Panc1 (cell line): ENCODE data around the gene MAGEA9B. TPM values are rescaled to one million over a fixed set of nuclear protein-coding genes. Genes with fewer than 3 reads are reported as not detected.
A peak's percentile ranks its signal among the peaks of the same experiment; 100 is the strongest.
"Not testable (repeated sequence)": the region's sequence is repeated elsewhere in the genome, so short reads cannot be mapped to it uniquely, and the experiment has no call there.

Experiments used
- ATAC-seq: fragments of 200-7000 bp; cut with Tn5 transposase; 2 replicates; pipeline ENCODE4 v1.9.1; 2020; ENCODE audit warnings: mild to moderate bottlenecking, moderate library complexity
- BruUV-seq: library from RNA; stranded (reverse); fragments of 400-500 nt; replicated peaks from 2 replicates; lab custom pipeline; 2021; lab: Mats Ljungman, UMichigan
- CTCF ChIA-PET: fragments of 300-600 bp; sonication (Branson Sonifier 250); formaldehyde crosslinking; loops from one replicate; lab custom pipeline; 2022; ENCODE audit warnings: antibody characterized with exemption; lab: Charles Lee
- POLR2A ChIA-PET: fragments of 300-600 bp; sonication (Branson Sonifier 250); formaldehyde crosslinking; loops from one replicate; lab custom pipeline; 2022; ENCODE audit warnings: antibody characterized with exemption; lab: Charles Lee
- DNase-seq: peaks from one replicate; pipeline ENCODE4 v3.0.0-alpha.2; 2010; ENCODE audit warnings: low read depth, low spot score
- H3K27ac ChIP-seq: 2 replicates; pipeline ENCODE4 v1.5.1; 2011; ENCODE audit warnings: mild to moderate bottlenecking, low read length, inconsistent platforms
- H3K27me3 ChIP-seq: fragments of 200-500 bp; sonication (Bioruptor generic); 2 replicates; pipeline ENCODE4 v1.6.0; 2014; ENCODE audit warnings: low read length, inconsistent platforms; ENCODE audit not compliant: control insufficient read depth, insufficient read depth
- H3K36me3 ChIP-seq: fragments of 200-500 bp; sonication (Bioruptor generic); 2 replicates; pipeline ENCODE4 v1.5.1; 2014; ENCODE audit warnings: inconsistent platforms, mild to moderate bottlenecking, low read length, moderate library complexity; ENCODE audit not compliant: control insufficient read depth, insufficient read depth
- H3K4me1 ChIP-seq: 2 replicates; pipeline ENCODE4 v1.5.1; 2011; ENCODE audit warnings: inconsistent platforms, mild to moderate bottlenecking, low read length, moderate library complexity; ENCODE audit not compliant: control insufficient read depth, insufficient read depth
- H3K4me3 ChIP-seq, 2 experiments: 2 replicates each; pipeline ENCODE4 v1.5.1; 2011 to 2012; ENCODE audit warnings: low read depth in 2 of 2, low read length in 2 of 2, mild to moderate bottlenecking in 2 of 2, inconsistent platforms in 1 of 2, moderate library complexity in 1 of 2
- H3K9me3 ChIP-seq: fragments of 200-500 bp; sonication (Bioruptor generic); 2 replicates; pipeline ENCODE4 v1.5.1; 2014; ENCODE audit warnings: low read depth, mild to moderate bottlenecking, inconsistent platforms, low read length, moderate library complexity; ENCODE audit not compliant: control insufficient read depth, insufficient read depth
- CTCF ChIP-seq: fragments of 450-650 bp; IDR thresholded peaks from 2 replicates; pipeline ENCODE4 v1.5.1; 2017; ENCODE audit warnings: mild to moderate bottlenecking
- POLR2AphosphoS5 ChIP-seq: IDR thresholded peaks from 2 replicates; pipeline ENCODE4 v1.6.1; 2012; ENCODE audit warnings: mild to moderate bottlenecking, low read depth, low read length, moderate library complexity
- REST ChIP-seq, 2 experiments: IDR thresholded peaks; 2 replicates each; pipeline ENCODE4 v1.6.1; 2011 to 2012; ENCODE audit warnings: low read depth in 2 of 2, control low read depth in 1 of 2, low read length in 1 of 2, mild to moderate bottlenecking in 1 of 2, moderate library complexity in 1 of 2; ENCODE audit not compliant: insufficient read depth in 1 of 2
- SIN3A ChIP-seq: IDR thresholded peaks from 2 replicates; pipeline ENCODE4 v1.6.1; 2012; ENCODE audit warnings: low read depth, mild to moderate bottlenecking, low read length, moderate library complexity, borderline replicate concordance; ENCODE audit not compliant: insufficient read depth
- TCF7L2 ChIP-seq: IDR thresholded peaks from 2 replicates; pipeline ENCODE4 v1.6.1; 2011; ENCODE audit warnings: mild to moderate bottlenecking, low read depth, low read length, inconsistent platforms
- in situ Hi-C: cut with HindIII; loops from 2 replicates; pipeline ENCODE4 v1.10.0; 2016; ENCODE audit warnings: low sequenced_read_pairs, low pct_unique_long_range_greater_than_20kb
- intact Hi-C: fragments of 100-400 bp; cut with micrococcal nuclease; formaldehyde crosslinking; loops from one replicate; pipeline ENCODE4 v1.10.0; 2022; ENCODE audit not compliant: unreplicated experiment
- total RNA-seq: library from RNA; stranded (reverse); gene quantifications from one replicate; pipeline ENCODE4 v1.2.1, GENCODE V29; 2021; ENCODE audit not compliant: unreplicated experiment

Gene MAGEA9B
- total RNA-seq, 1 experiment from 2014 or later, result not detected

GRCh38 chrX:149539283-149540130, 47.8 kb downstream of the MAGEA9B start:
- H3K4me3 ChIP-seq, result peak overlapping the region; percentile 41 to 61
- peaks cover 5% of the 10 kb centered on the region for H3K4me1 ChIP-seq
- no peak for TF ChIP-seq POLR2AphosphoS5
- TF ChIP-seq CTCF, result no peak
- no peak for TF ChIP-seq SIN3A
- no peak for TF ChIP-seq TCF7L2
- no peak for TF ChIP-seq REST (IDR thresholded peaks at IDR 0.05; ENCODE audit: insufficient read depth in 1 of 2, low read depth in 2 of 2, low read length in 1 of 2)
- ATAC-seq (peak; percentile 83), DNase-seq (peak; percentile 30)
- intact Hi-C loops (no loop called here), in situ Hi-C loops (no loop called here)
- no TSS peak for BruUV-seq
- ChIA-PET POLR2A (interaction anchor here (0.9 kb wide), 1 partner anchor 43 kb away, joined by 8 read pairs; no protein-coding TSS in a partner anchor), CTCF (interaction anchor here (1.1 kb wide), 1 partner anchor 28 kb away, joined by 4 read pairs; no protein-coding TSS in a partner anchor)
- H3K27me3 ChIP-seq, result no peaks in the 10 kb centered on the region
- H3K27ac ChIP-seq, result 0 out of 2 replicates have a peak overlapping the region, but pooled peaks have one; percentile 6
- no peaks in the 10 kb centered on the region for H3K36me3 ChIP-seq
- H3K9me3 ChIP-seq, result no peaks in the 10 kb centered on the region

- POLR2A ChIA-PET, H3K27ac ChIP-seq, H3K27me3 ChIP-seq, intact Hi-C loops, in situ Hi-C loops, DNase-seq, CTCF ChIA-PET, H3K36me3 ChIP-seq, ATAC-seq, H3K4me1 ChIP-seq, H3K4me3 ChIP-seq, H3K9me3 ChIP-seq: not testable (repeated sequence)
- TSS peak; percentile 35 for BruUV-seq
Observed at GRCh38 chrX:149537474-149537873, 49.8 kb downstream of the MAGEA9B start.

GRCh38 chrX:149534926-149535602, 52.2 kb downstream of the MAGEA9B start:
- H3K4me1 ChIP-seq, H3K4me3 ChIP-seq, intact Hi-C loops, CTCF ChIA-PET, H3K9me3 ChIP-seq, H3K27ac ChIP-seq, DNase-seq, POLR2A ChIA-PET, BruUV-seq, ATAC-seq, H3K36me3 ChIP-seq, in situ Hi-C loops, H3K27me3 ChIP-seq: not testable (repeated sequence)

- H3K9me3 ChIP-seq, H3K27me3 ChIP-seq, H3K27ac ChIP-seq, H3K36me3 ChIP-seq, ATAC-seq, CTCF ChIA-PET, H3K4me3 ChIP-seq, intact Hi-C loops, BruUV-seq, in situ Hi-C loops, DNase-seq, H3K4me1 ChIP-seq, POLR2A ChIA-PET: not testable (repeated sequence)
Observed at GRCh38 chrX:149533999-149534398, 53.3 kb downstream of the MAGEA9B start.

- H3K36me3 ChIP-seq, POLR2A ChIA-PET, intact Hi-C loops, H3K4me1 ChIP-seq, CTCF ChIA-PET, H3K9me3 ChIP-seq, H3K27ac ChIP-seq, ATAC-seq, H3K27me3 ChIP-seq, H3K4me3 ChIP-seq, DNase-seq, BruUV-seq, in situ Hi-C loops: not testable (repeated sequence)
Observed at GRCh38 chrX:149532868-149533267, 54.4 kb downstream of the MAGEA9B start.
